22Rv1 (cell line): ENCODE data around the gene CFAP54.

Experiments
- CTCF ChIP-seq: fragments of 450-650 bp; IDR thresholded peaks from 2 replicates; pipeline ENCODE4 v1.5.1; 2017; ENCODE audit warnings: mild to moderate bottlenecking
- ZFX ChIP-seq: fragments of 450-650 bp; IDR thresholded peaks from 2 replicates; pipeline ENCODE4 v1.6.1; 2017; ENCODE audit warnings: antibody characterized with exemption, borderline replicate concordance

- TF ChIP-seq CTCF (no peak), ZFX (no peak)
These were observed 180.4 kb downstream of the CFAP54 start for GRCh38 chr12:96669786-96670185.
